NCI-H2196 treated with DMSO at 0.1 percent for 48 hours (cell line): Measurements from ENCODE around the gene HDGF.

Experiments used
- DNase-seq: peaks from one replicate; lab custom pipeline; 2025; ENCODE audit not compliant: unreplicated experiment; lab: John Stamatoyannopoulos, UW

HDGF gene

GRCh38 chr1:156751451-156751756 is at the start of gene HDGF:
Gene HDGF (minus strand): TSS chr1:156751675. CDS start chr1:156751429, 246 bp downstream.
- no peak for DNase-seq

GRCh38 chr1:156797212-156797871 is 45.9 kb upstream of the HDGF start:
- peak; percentile 55 for DNase-seq

- DNase-seq: no peak
Observed at GRCh38 chr1:156796340-156797097, 45.0 kb upstream of the HDGF start.

GRCh38 chr1:156795787-156796186 is 44.3 kb upstream of the HDGF start:
- DNase-seq: peak; percentile 45

- no peak for DNase-seq
Observed at GRCh38 chr1:156795374-156795733, 43.9 kb upstream of the HDGF start.

GRCh38 chr1:156794506-156795373 is 43.3 kb upstream of the HDGF start:
- DNase-seq: no peak

GRCh38 chr1:156789621-156790318 is 38.3 kb upstream of the HDGF start:
- no peak for DNase-seq

GRCh38 chr1:156788136-156788535 is 36.7 kb upstream of the HDGF start:
- no peak for DNase-seq

GRCh38 chr1:156786640-156787039 is 35.2 kb upstream of the HDGF start:
- DNase-seq: no peak

GRCh38 chr1:156785458-156785857 is 34.0 kb upstream of the HDGF start:
- DNase-seq: no peak

- no peak for DNase-seq
Observed at GRCh38 chr1:156781585-156782186, 30.2 kb upstream of the HDGF start.

GRCh38 chr1:156777573-156777972 is 26.1 kb upstream of the HDGF start:
- DNase-seq: no peak

- DNase-seq: no peak
Observed at GRCh38 chr1:156776942-156777341, 25.5 kb upstream of the HDGF start.

- no peak for DNase-seq
Observed at GRCh38 chr1:156775799-156776198, 24.3 kb upstream of the HDGF start.

GRCh38 chr1:156773607-156774006 is 22.1 kb upstream of the HDGF start:
- no peak for DNase-seq

GRCh38 chr1:156772728-156773497 is 21.4 kb upstream of the HDGF start:
- DNase-seq: no peak

GRCh38 chr1:156772222-156772621 is 20.7 kb upstream of the HDGF start:
- no peak for DNase-seq

- DNase-seq: no peak
Observed at GRCh38 chr1:156768610-156769295, 17.3 kb upstream of the HDGF start.

- no peak for DNase-seq
Observed at GRCh38 chr1:156767879-156768604, 16.6 kb upstream of the HDGF start.
